Parathyroid adenoma (tissue), 2 donors: ENCODE results near the gene ATP6V1F.

Experiments used
- H2AFZ ChIP-seq: fragments of 300-600 bp; sonication (generic); one replicate; pipeline ENCODE4 v1.7.0; 2017; ENCODE audit warnings: antibody characterized with exemption, mild to moderate bottlenecking
- H3K27ac ChIP-seq: fragments of 300-600 bp; sonication (generic); one replicate; pipeline ENCODE4 v1.7.0; 2017
- H3K27me3 ChIP-seq: fragments of 300-600 bp; sonication (generic); one replicate; pipeline ENCODE4 v1.7.0; 2017; ENCODE audit warnings: low read length; ENCODE audit not compliant: control insufficient read depth, insufficient read depth
- H3K36me3 ChIP-seq: fragments of 300-600 bp; sonication (generic); one replicate; pipeline ENCODE4 v1.7.0; 2017; ENCODE audit warnings: low read length; ENCODE audit not compliant: control insufficient read depth, insufficient read depth
- H3K4me1 ChIP-seq: fragments of 300-600 bp; sonication (generic); one replicate; pipeline ENCODE4 v1.7.0; 2017; ENCODE audit warnings: control low read depth
- H3K4me2 ChIP-seq: fragments of 300-600 bp; sonication (generic); one replicate; pipeline ENCODE4 v1.7.0; 2017; ENCODE audit warnings: low read length
- H3K4me3 ChIP-seq: fragments of 300-600 bp; sonication (generic); one replicate; pipeline ENCODE4 v1.7.0; 2017; ENCODE audit warnings: low read depth, low read length
- H3K79me2 ChIP-seq: fragments of 300-600 bp; sonication (generic); one replicate; pipeline ENCODE4 v1.7.0; 2017; ENCODE audit warnings: control low read depth
- H3K9ac ChIP-seq: fragments of 300-600 bp; sonication (generic); one replicate; pipeline ENCODE4 v1.7.0; 2017; ENCODE audit warnings: mild to moderate bottlenecking
- H3K9me3 ChIP-seq: fragments of 300-600 bp; sonication (generic); one replicate; pipeline ENCODE4 v1.7.0; 2017; ENCODE audit warnings: low read length; ENCODE audit not compliant: control insufficient read depth
- CTCF ChIP-seq: fragments of 300-600 bp; sonication (generic); IDR thresholded peaks from one replicate; pipeline ENCODE4 v1.7.0; 2017; ENCODE audit warnings: antibody characterized with exemption, mild to moderate bottlenecking
- donor health status: primary hyperparathyroidism.

Gene ATP6V1F

GRCh38 chr7:128908750-128909624 is 46.3 kb downstream of the ATP6V1F start:
- H3K79me2 ChIP-seq = no peaks in the 10 kb centered on the region
- H3K27me3 ChIP-seq = no peaks in the 10 kb centered on the region
- H2AFZ ChIP-seq = no peak overlapping the region
- no peak overlapping the region for H3K9ac ChIP-seq
- no peaks in the 10 kb centered on the region for H3K4me1 ChIP-seq
- H3K27ac ChIP-seq = no peak overlapping the region
- no peak overlapping the region for H3K4me3 ChIP-seq
- H3K9me3 ChIP-seq = no peaks in the 10 kb centered on the region
- H3K36me3 ChIP-seq = no peaks in the 10 kb centered on the region
- H3K4me2 ChIP-seq = no peak overlapping the region
- no peak for TF ChIP-seq CTCF

GRCh38 chr7:128909625-128910568 is 47.2 kb downstream of the ATP6V1F start:
- Histone ChIP-seq H3K36me3 (no peaks in the 10 kb centered on the region), H3K4me2 (peak overlapping the region; percentile 1), H3K79me2 (no peaks in the 10 kb centered on the region), H3K9me3 (no peaks in the 10 kb centered on the region), H3K27me3 (no peaks in the 10 kb centered on the region), H3K27ac (no peak overlapping the region), H3K9ac (no peak overlapping the region), H2AFZ (peak overlapping the region; percentile 70), H3K4me3 (no peak overlapping the region), H3K4me1 (no peaks in the 10 kb centered on the region)
- TF ChIP-seq CTCF = no peak

GRCh38 chr7:128910569-128910945 is 47.9 kb downstream of the ATP6V1F start, which contains the start of gene KCP:
KCP (minus strand) TSS chr7:128910709; CDS start chr7:128910676, 33 bp downstream.
- H3K4me1 ChIP-seq = no peaks in the 10 kb centered on the region
- H3K4me3 ChIP-seq = no peak within 1 kb of the TSS
- no peaks in the 10 kb centered on the region for H3K36me3 ChIP-seq
- no peaks in the 10 kb centered on the region for H3K27me3 ChIP-seq
- no peak within 1 kb of the TSS for H3K27ac ChIP-seq
- H3K79me2 ChIP-seq = no peaks in the 10 kb centered on the region
- no peaks in the 10 kb centered on the region for H3K9me3 ChIP-seq
- peak within 1 kb of the TSS; percentile 1 for H3K4me2 ChIP-seq
- peak within 1 kb of the TSS; percentile 70 for H2AFZ ChIP-seq
- no peak within 1 kb of the TSS for H3K9ac ChIP-seq
- TF ChIP-seq CTCF = no peak

- peaks cover 3% of the 10 kb centered on the region for H3K27me3 ChIP-seq
- no peak overlapping the region for H2AFZ ChIP-seq
- no peaks in the 10 kb centered on the region for H3K36me3 ChIP-seq
- H3K4me1 ChIP-seq = no peaks in the 10 kb centered on the region
- no peak for TF ChIP-seq CTCF
- H3K4me3 ChIP-seq = no peak overlapping the region
- no peak overlapping the region for H3K9ac ChIP-seq
- no peak overlapping the region for H3K27ac ChIP-seq
- H3K79me2 ChIP-seq = no peaks in the 10 kb centered on the region
- no peak overlapping the region for H3K4me2 ChIP-seq
- no peaks in the 10 kb centered on the region for H3K9me3 ChIP-seq
Measured at GRCh38 chr7:128911423-128912031, 48.9 kb downstream of the ATP6V1F start.
